ENCODE results near the gene BET1L.
"Not testable (repeated sequence)": the region's sequence is repeated elsewhere in the genome, so short reads cannot be mapped to it uniquely, and the experiment has no call there.

Gene BET1L

GRCh38 chr11:198236-198806, 8.9 kb downstream of the BET1L start:
- POLR2A ChIA-PET (ENCODE audit: low non-redundant PET) = no interaction called here
- CTCF ChIA-PET = no interaction called here
- no peak overlapping the region for H3K27ac ChIP-seq
- no peak for DNase-seq (ENCODE audit: low spot score)
- TF ChIP-seq, protein P1, sequence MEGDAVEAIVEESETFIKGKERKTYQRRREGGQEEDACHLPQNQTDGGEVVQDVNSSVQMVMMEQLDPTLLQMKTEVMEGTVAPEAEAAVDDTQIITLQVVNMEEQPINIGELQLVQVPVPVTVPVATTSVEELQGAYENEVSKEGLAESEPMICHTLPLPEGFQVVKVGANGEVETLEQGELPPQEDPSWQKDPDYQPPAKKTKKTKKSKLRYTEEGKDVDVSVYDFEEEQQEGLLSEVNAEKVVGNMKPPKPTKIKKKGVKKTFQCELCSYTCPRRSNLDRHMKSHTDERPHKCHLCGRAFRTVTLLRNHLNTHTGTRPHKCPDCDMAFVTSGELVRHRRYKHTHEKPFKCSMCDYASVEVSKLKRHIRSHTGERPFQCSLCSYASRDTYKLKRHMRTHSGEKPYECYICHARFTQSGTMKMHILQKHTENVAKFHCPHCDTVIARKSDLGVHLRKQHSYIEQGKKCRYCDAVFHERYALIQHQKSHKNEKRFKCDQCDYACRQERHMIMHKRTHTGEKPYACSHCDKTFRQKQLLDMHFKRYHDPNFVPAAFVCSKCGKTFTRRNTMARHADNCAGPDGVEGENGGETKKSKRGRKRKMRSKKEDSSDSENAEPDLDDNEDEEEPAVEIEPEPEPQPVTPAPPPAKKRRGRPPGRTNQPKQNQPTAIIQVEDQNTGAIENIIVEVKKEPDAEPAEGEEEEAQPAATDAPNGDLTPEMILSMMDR (conservative IDR thresholded peaks at IDR 0.05; ENCODE audit: low read depth) = no peak

- TF ChIP-seq, protein P1 (conservative IDR thresholded peaks at IDR 0.05; ENCODE audit: low read depth) = no peak
- H3K27ac ChIP-seq = no peak overlapping the region
- DNase-seq (ENCODE audit: low spot score) = no peak
- POLR2A ChIA-PET (ENCODE audit: low non-redundant PET) = no interaction called here
- CTCF ChIA-PET = interaction anchor here (1.4 kb wide), 1 partner anchor 166 kb away, joined by 3 read pairs; no protein-coding TSS in a partner anchor
Observed at GRCh38 chr11:197741-198235, 9.4 kb downstream of the BET1L start.

GRCh38 chr11:196786-197731, 10.1 kb downstream of the BET1L start:
- TF ChIP-seq, protein P1 (conservative IDR thresholded peaks at IDR 0.05; ENCODE audit: low read depth) = no peak
- no peak overlapping the region for H3K27ac ChIP-seq
- POLR2A ChIA-PET (ENCODE audit: low non-redundant PET) = no interaction called here
- CTCF ChIA-PET = interaction anchor here (1.4 kb wide), 1 partner anchor 167 kb away, joined by 3 read pairs; no protein-coding TSS in a partner anchor
- DNase-seq (ENCODE audit: low spot score) = no peak

DNA sequence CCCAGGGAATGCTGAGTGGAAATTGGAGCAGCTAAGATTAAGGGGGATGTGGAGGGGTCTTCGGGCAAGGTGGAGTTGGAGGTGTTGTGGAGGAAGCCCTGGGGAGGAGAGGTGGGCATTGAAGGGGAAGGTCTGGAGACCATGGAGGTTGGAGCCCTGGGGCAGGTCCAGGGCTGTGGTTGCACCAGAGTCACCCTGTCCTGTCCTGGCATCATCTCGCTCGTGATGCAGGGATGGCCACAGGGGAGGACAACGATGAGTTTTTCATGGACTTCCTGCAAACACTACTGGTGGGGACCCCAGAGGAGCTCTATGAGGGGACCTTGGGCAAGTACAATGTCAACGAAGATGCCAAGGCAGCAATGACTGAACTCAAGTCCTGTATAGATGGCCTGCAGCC, 13.7 kb downstream of the BET1L start:
- POLR2A ChIA-PET (ENCODE audit: low non-redundant PET); H3K27ac ChIP-seq: not testable (repeated sequence)

DNA sequence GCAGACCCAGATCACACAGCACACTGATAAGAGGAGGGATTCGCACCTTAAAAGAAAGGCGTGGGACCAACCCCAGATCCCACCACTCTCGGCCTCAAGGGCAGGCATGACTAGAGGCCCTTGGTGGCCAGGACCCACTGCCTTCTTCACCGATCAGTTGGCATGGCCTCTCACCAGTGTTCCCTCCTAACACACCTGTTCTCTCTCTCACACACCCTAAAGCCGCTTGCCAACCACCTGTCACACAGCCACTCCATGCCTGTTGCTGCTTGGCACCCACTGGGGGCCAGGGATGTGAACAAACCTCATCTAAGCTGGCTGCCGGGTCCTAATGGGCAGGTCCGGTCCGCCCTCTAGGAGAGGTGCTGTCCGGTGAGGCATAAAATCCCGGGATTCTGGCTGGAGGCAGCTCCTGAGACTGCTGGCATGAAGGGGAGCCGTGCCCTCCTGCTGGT, 14.5 kb downstream of the BET1L start, which contains the start of gene SCGB1C1:
SCGB1C1 (plus strand) TSS at position 405 of the 455 bp plus-strand sequence; CDS start at position 427, 22 bp downstream.
- POLR2A ChIA-PET (ENCODE audit: low non-redundant PET); DNase-seq (ENCODE audit: low spot score); H3K27ac ChIP-seq; CTCF ChIA-PET: not testable (repeated sequence)

More for the DNA sequence above, 13.7 kb downstream of the BET1L start:
- CTCF ChIA-PET; DNase-seq (ENCODE audit: low spot score): not testable (repeated sequence)

DNA sequence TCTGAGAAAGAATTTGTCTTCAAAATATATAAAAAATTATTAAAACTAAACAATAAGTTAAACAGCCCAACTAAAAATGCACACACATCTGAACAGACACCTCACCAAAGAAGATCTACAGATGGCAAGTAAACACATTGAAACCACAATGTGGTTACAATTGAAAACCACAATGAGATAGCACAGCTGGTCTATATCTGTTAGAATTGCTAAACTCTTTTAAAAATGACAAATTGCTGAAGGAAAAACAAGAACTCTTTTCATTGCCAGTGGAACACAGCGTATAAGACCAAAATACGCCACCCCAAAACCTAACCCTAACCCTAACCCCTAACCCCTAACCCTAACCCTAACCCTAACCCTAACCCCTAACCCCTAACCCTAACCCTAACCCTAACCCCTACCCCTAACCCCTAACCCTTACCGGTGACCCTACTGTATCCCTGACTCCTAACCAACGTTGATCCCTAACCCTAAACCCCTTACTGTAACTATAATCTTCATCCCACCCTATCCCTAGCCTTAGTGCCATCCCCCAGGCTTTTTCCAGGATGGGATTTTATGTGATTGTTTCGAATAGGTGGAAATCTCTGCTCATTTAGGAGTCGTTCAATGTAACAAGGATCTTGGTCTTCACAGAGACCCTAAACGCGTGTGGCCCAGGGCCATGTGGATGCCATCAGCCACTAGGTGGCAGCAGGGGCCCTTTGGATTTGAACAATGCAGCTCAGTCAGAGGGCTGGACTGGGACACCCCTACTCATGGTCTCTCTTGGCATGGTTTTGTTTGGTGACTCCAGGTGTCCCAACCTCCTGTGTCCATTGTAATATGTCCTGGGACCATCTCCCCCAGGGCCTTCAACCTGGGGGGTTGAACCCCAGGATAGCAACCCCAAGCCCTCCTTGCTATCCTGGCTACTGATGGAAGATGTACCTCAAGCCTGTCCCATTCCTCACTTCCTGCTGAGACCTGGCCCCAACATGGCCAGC, 15.4 kb downstream of the BET1L start:
- TF ChIP-seq, protein P1 (conservative IDR thresholded peaks at IDR 0.05; ENCODE audit: low read depth) = peak; percentile 56

DNA sequence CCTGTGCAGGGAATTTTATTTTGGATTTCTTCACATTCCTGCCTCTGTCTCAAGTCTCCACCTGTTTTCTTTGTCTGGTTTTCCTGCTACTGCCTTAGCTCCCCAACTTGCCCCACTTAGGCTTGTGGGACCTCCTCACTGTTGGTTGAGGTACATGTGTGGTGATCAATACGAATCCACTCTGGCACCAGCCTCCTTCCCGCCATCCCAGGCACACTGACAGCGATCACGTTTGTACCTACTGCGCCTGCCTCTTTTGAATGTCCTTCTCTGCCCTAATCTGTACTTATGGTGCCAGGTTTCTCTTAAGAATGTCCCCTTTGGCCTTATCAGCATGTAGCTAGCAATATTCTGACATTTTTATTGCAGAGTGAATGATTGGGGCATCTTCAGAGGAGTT, 16.7 kb downstream of the BET1L start:
- H3K27ac ChIP-seq; POLR2A ChIA-PET (ENCODE audit: low non-redundant PET); CTCF ChIA-PET: not testable (repeated sequence)

More for the DNA sequence above, 15.4 kb downstream of the BET1L start:
- CTCF ChIA-PET; H3K27ac ChIP-seq; POLR2A ChIA-PET (ENCODE audit: low non-redundant PET); DNase-seq (ENCODE audit: low spot score): not testable (repeated sequence)

GRCh38 chr11:189843-190311, 17.3 kb downstream of the BET1L start:
- CTCF ChIA-PET; POLR2A ChIA-PET (ENCODE audit: low non-redundant PET); H3K27ac ChIP-seq; DNase-seq (ENCODE audit: low spot score): not testable (repeated sequence)

More for the DNA sequence above, 16.7 kb downstream of the BET1L start:
- not testable (repeated sequence) for DNase-seq (ENCODE audit: low spot score)

- DNase-seq (ENCODE audit: low spot score); H3K27ac ChIP-seq; CTCF ChIA-PET; POLR2A ChIA-PET (ENCODE audit: low non-redundant PET): not testable (repeated sequence)
Observed at GRCh38 chr11:189200-189783, 17.9 kb downstream of the BET1L start.

GRCh38 chr11:180242-180641, 27.0 kb downstream of the BET1L start:
- POLR2A ChIA-PET (ENCODE audit: low non-redundant PET); CTCF ChIA-PET; H3K27ac ChIP-seq; DNase-seq (ENCODE audit: low spot score): not testable (repeated sequence)

Data from RWPE1 (cell line).